ENCODE measurements around the gene ANKAR.

GRCh38 chr2:189681903-189682302, 7.4 kb downstream of the ANKAR start:
- TF ChIP-seq CTCF (IDR thresholded peaks at IDR 0.05) (no peak), POLR2AphosphoS5 (IDR thresholded peaks at IDR 0.05) (no peak), POLR2A (IDR thresholded peaks at IDR 0.05) (no peak)
